Astrocyte (in vitro differentiated cells and primary cell): ENCODE data around the gene XRCC5. TPM values are rescaled to one million over a fixed set of nuclear protein-coding genes. Genes with fewer than 3 reads are reported as not detected.
"Not testable (repeated sequence)": the region's sequence is repeated elsewhere in the genome, so short reads cannot be mapped to it uniquely, and the experiment has no call there.

Source experiments
- DNase-seq: peaks from one replicate; pipeline ENCODE4 v3.0.0-alpha.2; 2010; ENCODE audit warnings: low read depth
- FAIRE-seq: peaks from 2 replicates; lab custom pipeline; 2011; peaks lifted over from hg19 to GRCh38; lab: Jason Lieb, UNC
- H2AFZ ChIP-seq: 2 replicates; pipeline ENCODE4 v1.6.0; 2012; ENCODE audit warnings: low read depth, low read length, inconsistent platforms
- H3K27ac ChIP-seq: 2 replicates; pipeline ENCODE4 v1.5.1; 2011; ENCODE audit warnings: low read depth, low read length, inconsistent platforms
- H3K27me3 ChIP-seq: 2 replicates; pipeline ENCODE4 v1.6.0; 2011; ENCODE audit warnings: low read length, inconsistent platforms; ENCODE audit not compliant: insufficient read depth
- H3K36me3 ChIP-seq: 2 replicates; pipeline ENCODE4 v1.5.1; 2011; ENCODE audit warnings: low read length, inconsistent platforms; ENCODE audit not compliant: insufficient read depth
- H3K4me1 ChIP-seq: 2 replicates; pipeline ENCODE4 v1.5.1; 2011; ENCODE audit warnings: low read length, inconsistent platforms; ENCODE audit not compliant: insufficient read depth
- H3K4me2 ChIP-seq: 2 replicates; pipeline ENCODE4 v1.6.0; 2012; ENCODE audit warnings: low read length, inconsistent platforms
- H3K4me3 ChIP-seq: 2 replicates; pipeline ENCODE4 v1.5.1; 2011; ENCODE audit warnings: low read depth, mild to moderate bottlenecking, low read length, inconsistent platforms; ENCODE audit not compliant: insufficient read depth
- H3K79me2 ChIP-seq: 2 replicates; pipeline ENCODE4 v1.6.0; 2012; ENCODE audit warnings: mild to moderate bottlenecking, low read length, inconsistent platforms; ENCODE audit not compliant: insufficient read depth
- H3K9ac ChIP-seq: 2 replicates; pipeline ENCODE4 v1.6.0; 2012; ENCODE audit warnings: mild to moderate bottlenecking, low read length, inconsistent platforms
- H3K9me3 ChIP-seq: 2 replicates; pipeline ENCODE4 v1.5.1; 2012; ENCODE audit warnings: low read depth, mild to moderate bottlenecking, low read length, inconsistent platforms; ENCODE audit not compliant: insufficient read depth
- H4K20me1 ChIP-seq: 2 replicates; pipeline ENCODE4 v1.6.0; 2012; ENCODE audit warnings: low read length, inconsistent platforms; ENCODE audit not compliant: insufficient read depth
- H3K27ac Mint-ChIP-seq: one replicate; pipeline ENCODE4 v1.8.0; 2021; ENCODE audit warnings: mild to moderate bottlenecking, mixed read lengths; ENCODE audit not compliant: unreplicated experiment
- H3K27me3 Mint-ChIP-seq: one replicate; pipeline ENCODE4 v1.8.0; 2021; ENCODE audit warnings: low read depth, mixed read lengths; ENCODE audit not compliant: unreplicated experiment
- H3K36me3 Mint-ChIP-seq: one replicate; pipeline ENCODE4 v1.8.0; 2021; ENCODE audit warnings: low read depth, mixed read lengths; ENCODE audit not compliant: unreplicated experiment
- H3K4me1 Mint-ChIP-seq: one replicate; pipeline ENCODE4 v1.8.0; 2021; ENCODE audit warnings: low read depth, mixed read lengths; ENCODE audit not compliant: unreplicated experiment
- H3K4me3 Mint-ChIP-seq: one replicate; pipeline ENCODE4 v1.8.0; 2021; ENCODE audit warnings: mild to moderate bottlenecking, moderate library complexity, mixed read lengths; ENCODE audit not compliant: unreplicated experiment
- H3K9me3 Mint-ChIP-seq: one replicate; pipeline ENCODE4 v1.8.0; 2021; ENCODE audit warnings: mild to moderate bottlenecking, mixed read lengths; ENCODE audit not compliant: unreplicated experiment
- EZH2 ChIP-seq: IDR thresholded peaks from 2 replicates; pipeline ENCODE4 v1.6.1; 2012; ENCODE audit warnings: mild to moderate bottlenecking, low read length, inconsistent platforms; ENCODE audit not compliant: insufficient read depth
- total RNA-seq: library from RNA; stranded (reverse); gene quantifications from 2 replicates; pipeline ENCODE4 v1.2.1, GENCODE V29; 2021
- TF ChIP-seq, protein P1 (sequence below): IDR thresholded peaks from 2 replicates; pipeline ENCODE4 v1.5.1; 2011; ENCODE audit warnings: low read depth, mild to moderate bottlenecking, inconsistent platforms, low read length, moderate library complexity; ENCODE audit not compliant: insufficient read depth

Gene XRCC5
- total RNA-seq, 1 donor from 2014 or later: 249 TPM

DNA sequence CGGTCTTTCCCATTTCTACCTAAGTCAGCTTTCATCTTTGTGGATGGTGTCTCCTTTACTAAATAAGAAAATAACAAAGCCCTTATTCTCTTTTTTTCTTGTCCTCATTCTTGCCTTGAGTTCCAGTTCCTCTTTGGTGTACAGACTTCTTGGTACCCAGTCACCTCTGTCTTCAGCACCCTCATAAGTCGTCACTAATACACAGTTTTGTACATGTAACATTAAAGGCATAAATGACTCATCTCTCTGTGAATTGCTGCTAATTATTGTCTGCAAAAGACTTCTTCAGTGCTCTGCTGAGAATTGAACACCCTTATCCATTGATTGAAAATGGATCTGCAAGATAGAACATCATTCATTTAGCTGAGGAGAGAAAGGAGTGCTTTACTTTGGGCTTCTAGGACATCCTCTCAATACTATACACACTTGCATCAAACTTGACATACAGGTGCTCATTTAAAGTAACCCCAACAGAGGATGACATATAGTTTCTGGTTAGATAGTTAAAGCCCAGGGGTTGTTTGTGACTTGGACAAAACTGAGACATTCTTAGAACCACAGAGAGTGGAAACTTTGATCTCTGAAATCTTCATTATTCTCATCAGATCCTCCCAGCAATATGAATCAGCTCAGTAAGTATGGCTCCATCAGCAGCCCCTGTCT is 97.0 kb downstream of the XRCC5 start:
- no peak for DNase-seq
- Histone ChIP-seq H3K27ac (no peak overlapping the region), H3K4me2 (no peak overlapping the region), H3K27me3 (no peaks in the 10 kb centered on the region), H3K9me3 (no peaks in the 10 kb centered on the region), H3K36me3 (peaks cover 60% of the 10 kb centered on the region), H2AFZ (no peak overlapping the region), H3K9ac (no peak overlapping the region), H3K4me3 (no peak overlapping the region), H4K20me1 (peaks cover 5% of the 10 kb centered on the region), H3K79me2 (peaks cover 10% of the 10 kb centered on the region), H3K4me1 (peaks cover 10% of the 10 kb centered on the region)
- Mint-ChIP-seq H3K27me3 (no peaks in the 10 kb centered on the region), H3K4me1 (peaks cover 27% of the 10 kb centered on the region), H3K36me3 (peaks cover 39% of the 10 kb centered on the region), H3K27ac (no peak overlapping the region), H3K4me3 (no peak overlapping the region), H3K9me3 (no peaks in the 10 kb centered on the region)
- TF ChIP-seq EZH2: no peak
- TF ChIP-seq, protein P1, sequence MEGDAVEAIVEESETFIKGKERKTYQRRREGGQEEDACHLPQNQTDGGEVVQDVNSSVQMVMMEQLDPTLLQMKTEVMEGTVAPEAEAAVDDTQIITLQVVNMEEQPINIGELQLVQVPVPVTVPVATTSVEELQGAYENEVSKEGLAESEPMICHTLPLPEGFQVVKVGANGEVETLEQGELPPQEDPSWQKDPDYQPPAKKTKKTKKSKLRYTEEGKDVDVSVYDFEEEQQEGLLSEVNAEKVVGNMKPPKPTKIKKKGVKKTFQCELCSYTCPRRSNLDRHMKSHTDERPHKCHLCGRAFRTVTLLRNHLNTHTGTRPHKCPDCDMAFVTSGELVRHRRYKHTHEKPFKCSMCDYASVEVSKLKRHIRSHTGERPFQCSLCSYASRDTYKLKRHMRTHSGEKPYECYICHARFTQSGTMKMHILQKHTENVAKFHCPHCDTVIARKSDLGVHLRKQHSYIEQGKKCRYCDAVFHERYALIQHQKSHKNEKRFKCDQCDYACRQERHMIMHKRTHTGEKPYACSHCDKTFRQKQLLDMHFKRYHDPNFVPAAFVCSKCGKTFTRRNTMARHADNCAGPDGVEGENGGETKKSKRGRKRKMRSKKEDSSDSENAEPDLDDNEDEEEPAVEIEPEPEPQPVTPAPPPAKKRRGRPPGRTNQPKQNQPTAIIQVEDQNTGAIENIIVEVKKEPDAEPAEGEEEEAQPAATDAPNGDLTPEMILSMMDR: no peak
- no peak for FAIRE-seq

DNA sequence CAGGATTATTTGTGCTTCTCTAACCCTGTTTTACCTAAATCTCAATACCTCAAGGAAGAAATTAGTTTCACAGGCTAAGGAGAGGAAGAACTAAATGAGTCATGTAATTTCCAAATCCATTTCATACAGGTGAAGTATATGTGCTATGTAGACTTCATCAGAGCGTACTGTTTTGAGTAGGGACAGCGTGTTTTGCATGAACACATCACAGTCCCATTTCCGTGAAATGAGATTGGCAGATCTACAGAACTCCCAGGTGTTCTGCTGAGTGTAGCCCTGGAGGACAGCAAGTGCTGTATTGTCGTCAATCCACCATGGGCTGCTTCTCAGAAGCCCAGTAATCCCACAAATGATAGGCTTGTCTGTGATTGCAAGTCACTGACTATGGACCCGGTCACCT is 97.7 kb downstream of the XRCC5 start:
- Histone ChIP-seq H3K79me2 (peaks cover 5% of the 10 kb centered on the region), H3K9ac (no peak overlapping the region), H2AFZ (no peak overlapping the region), H3K27me3 (no peaks in the 10 kb centered on the region), H3K27ac (no peak overlapping the region), H3K4me1 (peaks cover 13% of the 10 kb centered on the region), H3K4me2 (no peak overlapping the region), H4K20me1 (peaks cover 5% of the 10 kb centered on the region), H3K4me3 (no peak overlapping the region), H3K9me3 (no peaks in the 10 kb centered on the region), H3K36me3 (peaks cover 54% of the 10 kb centered on the region)
- H3K4me3 Mint-ChIP-seq: no peak overlapping the region
- no peak overlapping the region for H3K27ac Mint-ChIP-seq
- H3K9me3 Mint-ChIP-seq: no peaks in the 10 kb centered on the region
- FAIRE-seq (no peak), DNase-seq (no peak)
- H3K36me3 Mint-ChIP-seq: peaks cover 38% of the 10 kb centered on the region
- no peak for TF ChIP-seq EZH2
- no peaks in the 10 kb centered on the region for H3K27me3 Mint-ChIP-seq
- peaks cover 33% of the 10 kb centered on the region for H3K4me1 Mint-ChIP-seq

DNA sequence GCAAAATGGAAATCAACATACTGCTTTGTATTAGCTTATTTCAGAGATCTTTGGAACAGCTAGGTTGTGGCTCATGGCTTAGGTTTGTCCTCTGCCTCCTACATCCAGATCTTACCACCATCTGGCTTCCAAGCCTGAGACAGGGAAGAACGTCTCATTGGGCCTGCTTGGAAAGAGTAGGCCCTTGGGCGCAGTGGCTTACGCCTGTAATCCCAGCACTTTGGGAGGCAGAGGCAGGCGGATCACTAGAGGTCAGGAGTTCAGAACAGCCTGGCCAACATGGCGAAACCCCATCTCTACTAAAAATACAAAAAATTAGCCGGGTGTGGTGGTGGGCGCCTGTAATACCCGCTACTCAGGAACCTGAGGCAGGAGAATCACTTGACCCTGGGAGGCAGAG is 99.5 kb downstream of the XRCC5 start:
- H3K4me2 ChIP-seq, H3K9me3 Mint-ChIP-seq, H3K79me2 ChIP-seq, H3K27me3 ChIP-seq, H3K27me3 Mint-ChIP-seq, H3K27ac ChIP-seq, H3K9me3 ChIP-seq, H3K9ac ChIP-seq, H3K27ac Mint-ChIP-seq, FAIRE-seq, H3K4me3 ChIP-seq, H2AFZ ChIP-seq, DNase-seq, H4K20me1 ChIP-seq, H3K4me3 Mint-ChIP-seq: not testable (repeated sequence)
- H3K4me1 ChIP-seq: peaks cover 13% of the 10 kb centered on the region
- Mint-ChIP-seq H3K4me1 (peaks cover 27% of the 10 kb centered on the region), H3K36me3 (peaks cover 31% of the 10 kb centered on the region)
- peaks cover 49% of the 10 kb centered on the region for H3K36me3 ChIP-seq
